CD8-positive, alpha-beta memory T cell (primary cell): Measurements from ENCODE around the gene CTSH. TPM values are rescaled to one million over a fixed set of nuclear protein-coding genes. Genes with fewer than 3 reads are reported as not detected.

Source experiments
- CTCF ChIA-PET: fragments of 350-600 bp; sonication (Branson Sonifier 250); formaldehyde crosslinking; loops from one replicate; lab custom pipeline; 2021; ENCODE audit warnings: antibody characterized with exemption; lab: Charles Lee
- POLR2A ChIA-PET: fragments of 350-600 bp; sonication (Branson Sonifier 250); formaldehyde crosslinking; loops from one replicate; lab custom pipeline; 2021; ENCODE audit warnings: antibody characterized with exemption; lab: Charles Lee
- DNase-seq, 5 donors: peaks; one replicate each; pipeline versions ENCODE4 v3.0.0 to v3.0.0-alpha.2; 2020 to 2022; ENCODE audit warnings: mixed read lengths in 1 of 5
- H3K27ac ChIP-seq: one replicate; pipeline ENCODE4 v1.7.0; 2013; ENCODE audit warnings: low read depth, mild to moderate bottlenecking, low read length, moderate library complexity
- H3K27me3 ChIP-seq: 2 replicates; pipeline ENCODE4 v1.7.0; 2013; ENCODE audit warnings: low read length, mild to moderate bottlenecking; ENCODE audit not compliant: insufficient read depth, poor library complexity, severe bottlenecking
- H3K36me3 ChIP-seq: 2 replicates; pipeline ENCODE4 v1.7.0; 2013; ENCODE audit warnings: mild to moderate bottlenecking, low read length, moderate library complexity; ENCODE audit not compliant: insufficient read depth
- H3K4me1 ChIP-seq: 2 replicates; pipeline ENCODE4 v1.7.0; 2013; ENCODE audit warnings: mild to moderate bottlenecking, low read length, moderate library complexity; ENCODE audit not compliant: insufficient read depth
- H3K4me3 ChIP-seq: 2 replicates; pipeline ENCODE4 v1.7.0; 2013; ENCODE audit warnings: mild to moderate bottlenecking, low read length
- H3K9me3 ChIP-seq: 2 replicates; pipeline ENCODE4 v1.7.0; 2013; ENCODE audit warnings: mild to moderate bottlenecking, low read length
- H3K27ac Mint-ChIP-seq, 8 donors: one replicate each; pipeline ENCODE4 v1.8.0; 2020 to 2021; ENCODE audit warnings: mixed read lengths in 8 of 8, mild to moderate bottlenecking in 6 of 8, inconsistent platforms in 3 of 8, moderate library complexity in 3 of 8
- H3K27me3 Mint-ChIP-seq, 2 donors: one replicate each; pipeline ENCODE4 v1.8.0; 2020 to 2021; ENCODE audit warnings: mixed read lengths in 2 of 2, mild to moderate bottlenecking in 1 of 2, moderate library complexity in 1 of 2
- H3K36me3 Mint-ChIP-seq, 3 donors: one replicate each; pipeline ENCODE4 v1.8.0; 2020 to 2021; ENCODE audit warnings: mixed read lengths in 3 of 3, inconsistent platforms in 1 of 3, mild to moderate bottlenecking in 1 of 3
- H3K4me1 Mint-ChIP-seq, 3 donors: one replicate each; pipeline ENCODE4 v1.8.0; 2020 to 2021; ENCODE audit warnings: mixed read lengths in 3 of 3, inconsistent platforms in 1 of 3, mild to moderate bottlenecking in 1 of 3
- H3K4me3 Mint-ChIP-seq, 7 donors: one replicate each; pipeline ENCODE4 v1.8.0; 2020 to 2021; ENCODE audit warnings: mixed read lengths in 7 of 7, mild to moderate bottlenecking in 6 of 7, moderate library complexity in 4 of 7, inconsistent platforms in 2 of 7
- H3K9me3 Mint-ChIP-seq, 5 donors: one replicate each; pipeline ENCODE4 v1.8.0; 2020 to 2022; ENCODE audit warnings: mixed read lengths in 5 of 5, mild to moderate bottlenecking in 3 of 5, moderate library complexity in 2 of 5, inconsistent platforms in 1 of 5
- polyA plus RNA-seq: library from polyadenylated mRNA; unstranded; fragments of 300-500 nt; fragmentation: Illumina TruSeq; gene quantifications from one replicate; pipeline ENCODE4 v1.2.3, GENCODE V29; 2021
- total RNA-seq, 2 experiments: library from RNA; stranded (reverse); gene quantifications; one replicate each; pipeline ENCODE4 v1.2.3, GENCODE V29; 2021

CTSH gene
- total and polyA plus RNA-seq, 3 experiments from 2014 or later = 8.1 to 68.7 (median 9.8) TPM

GRCh38 chr15:78969687-78970349 is 25.0 kb upstream of the CTSH start:
- Mint-ChIP-seq H3K27me3 (peaks cover 0 to 7% of the 10 kb centered on the region in 2 donors), H3K9me3 (no peaks in the 10 kb centered on the region), H3K27ac (no peak overlapping the region), H3K4me1 (no peaks in the 10 kb centered on the region), H3K4me3 (no peak overlapping the region), H3K36me3 (no peaks in the 10 kb centered on the region)
- Histone ChIP-seq H3K9me3 (no peaks in the 10 kb centered on the region), H3K4me1 (no peaks in the 10 kb centered on the region), H3K36me3 (no peaks in the 10 kb centered on the region), H3K27me3 (no peaks in the 10 kb centered on the region), H3K27ac (no peak overlapping the region), H3K4me3 (no peak overlapping the region)
- POLR2A ChIA-PET = no interaction called here
- CTCF ChIA-PET = no interaction called here
- no peak for DNase-seq

GRCh38 chr15:78968539-78969271 is 23.9 kb upstream of the CTSH start:
- H3K27me3 ChIP-seq = no peaks in the 10 kb centered on the region
- H3K4me1 ChIP-seq = no peaks in the 10 kb centered on the region
- CTCF ChIA-PET = interaction anchor here (0.9 kb wide), 1 partner anchor 11 kb away, joined by 4 read pairs; no protein-coding TSS in a partner anchor
- POLR2A ChIA-PET = no interaction called here
- H3K4me3 ChIP-seq = no peak overlapping the region
- no peak overlapping the region for H3K27ac Mint-ChIP-seq
- H3K27me3 Mint-ChIP-seq = peaks cover 0 to 7% of the 10 kb centered on the region in 2 donors
- H3K4me1 Mint-ChIP-seq = no peaks in the 10 kb centered on the region
- no peaks in the 10 kb centered on the region for H3K36me3 ChIP-seq
- H3K27ac ChIP-seq = no peak overlapping the region
- no peak overlapping the region for H3K4me3 Mint-ChIP-seq
- no peak for DNase-seq
- H3K36me3 Mint-ChIP-seq = no peaks in the 10 kb centered on the region
- no peaks in the 10 kb centered on the region for H3K9me3 Mint-ChIP-seq
- H3K9me3 ChIP-seq = no peaks in the 10 kb centered on the region

GRCh38 chr15:78968114-78968513 is 23.3 kb upstream of the CTSH start:
- Histone ChIP-seq H3K36me3 (no peaks in the 10 kb centered on the region), H3K27ac (no peak overlapping the region), H3K27me3 (no peaks in the 10 kb centered on the region), H3K9me3 (no peaks in the 10 kb centered on the region), H3K4me3 (no peak overlapping the region), H3K4me1 (no peaks in the 10 kb centered on the region)
- Mint-ChIP-seq H3K27me3 (peaks cover 0 to 7% of the 10 kb centered on the region in 2 donors), H3K36me3 (no peaks in the 10 kb centered on the region), H3K9me3 (no peaks in the 10 kb centered on the region), H3K4me1 (no peaks in the 10 kb centered on the region), H3K4me3 (no peak overlapping the region), H3K27ac (no peak overlapping the region)
- no peak for DNase-seq
- CTCF ChIA-PET = interaction anchor here (0.9 kb wide), 1 partner anchor 12 kb away, joined by 4 read pairs; no protein-coding TSS in a partner anchor
- POLR2A ChIA-PET = no interaction called here

- Mint-ChIP-seq H3K27ac (no peak overlapping the region), H3K27me3 (peaks cover 0 to 3% of the 10 kb centered on the region in 2 donors), H3K36me3 (no peaks in the 10 kb centered on the region), H3K4me3 (no peak overlapping the region), H3K4me1 (no peaks in the 10 kb centered on the region), H3K9me3 (no peaks in the 10 kb centered on the region)
- no peak overlapping the region for H3K4me3 ChIP-seq
- no peaks in the 10 kb centered on the region for H3K27me3 ChIP-seq
- POLR2A ChIA-PET = no interaction called here
- H3K9me3 ChIP-seq = no peaks in the 10 kb centered on the region
- DNase-seq = no peak
- H3K36me3 ChIP-seq = no peaks in the 10 kb centered on the region
- H3K27ac ChIP-seq = no peak overlapping the region
- no peaks in the 10 kb centered on the region for H3K4me1 ChIP-seq
- CTCF ChIA-PET = no interaction called here
Measured at GRCh38 chr15:78960308-78960707, 15.5 kb upstream of the CTSH start.

- Histone ChIP-seq H3K9me3 (no peaks in the 10 kb centered on the region), H3K27ac (no peak overlapping the region), H3K4me1 (no peaks in the 10 kb centered on the region), H3K36me3 (no peaks in the 10 kb centered on the region), H3K27me3 (no peaks in the 10 kb centered on the region), H3K4me3 (no peak overlapping the region)
- H3K4me3 Mint-ChIP-seq = no peak overlapping the region
- no peak for DNase-seq
- peaks cover 0 to 3% of the 10 kb centered on the region in 2 donors for H3K27me3 Mint-ChIP-seq
- ChIA-PET CTCF (no interaction called here), POLR2A (no interaction called here)
- H3K9me3 Mint-ChIP-seq = no peaks in the 10 kb centered on the region
- H3K27ac Mint-ChIP-seq = no peak overlapping the region
- no peaks in the 10 kb centered on the region for H3K36me3 Mint-ChIP-seq
- H3K4me1 Mint-ChIP-seq = no peaks in the 10 kb centered on the region
Measured at GRCh38 chr15:78959360-78959759, 14.5 kb upstream of the CTSH start.

GRCh38 chr15:78957416-78958093 is 12.7 kb upstream of the CTSH start:
- Histone ChIP-seq H3K4me1 (no peaks in the 10 kb centered on the region), H3K27ac (no peak overlapping the region), H3K9me3 (no peaks in the 10 kb centered on the region), H3K27me3 (no peaks in the 10 kb centered on the region), H3K4me3 (no peak overlapping the region), H3K36me3 (no peaks in the 10 kb centered on the region)
- CTCF ChIA-PET = no interaction called here
- POLR2A ChIA-PET = no interaction called here
- Mint-ChIP-seq H3K27me3 (peaks cover 3% of the 10 kb centered on the region in 2 donors), H3K9me3 (no peaks in the 10 kb centered on the region), H3K36me3 (no peaks in the 10 kb centered on the region), H3K4me1 (no peaks in the 10 kb centered on the region), H3K4me3 (no peak overlapping the region), H3K27ac (no peak overlapping the region)
- DNase-seq = no peak

GRCh38 chr15:78956937-78957336 is 12.1 kb upstream of the CTSH start:
- DNase-seq = no peak
- Mint-ChIP-seq H3K4me3 (no peak overlapping the region), H3K4me1 (no peaks in the 10 kb centered on the region), H3K9me3 (no peaks in the 10 kb centered on the region), H3K36me3 (no peaks in the 10 kb centered on the region), H3K27me3 (peaks cover 3% of the 10 kb centered on the region in 2 donors), H3K27ac (no peak overlapping the region)
- H3K27me3 ChIP-seq = no peaks in the 10 kb centered on the region
- H3K36me3 ChIP-seq = no peaks in the 10 kb centered on the region
- ChIA-PET POLR2A (no interaction called here), CTCF (no interaction called here)
- no peak overlapping the region for H3K4me3 ChIP-seq
- H3K27ac ChIP-seq = no peak overlapping the region
- no peaks in the 10 kb centered on the region for H3K9me3 ChIP-seq
- H3K4me1 ChIP-seq = no peaks in the 10 kb centered on the region

GRCh38 chr15:78955355-78955754 is 10.5 kb upstream of the CTSH start:
- Mint-ChIP-seq H3K9me3 (no peaks in the 10 kb centered on the region), H3K4me3 (no peak overlapping the region), H3K27me3 (peaks cover 3% of the 10 kb centered on the region in 2 donors), H3K27ac (no peak overlapping the region), H3K4me1 (peaks cover 3 to 8% (median 4%) of the 10 kb centered on the region in 3 donors), H3K36me3 (no peaks in the 10 kb centered on the region)
- ChIA-PET POLR2A (no interaction called here), CTCF (no interaction called here)
- DNase-seq = no peak
- H3K9me3 ChIP-seq = no peaks in the 10 kb centered on the region
- H3K36me3 ChIP-seq = no peaks in the 10 kb centered on the region
- H3K27me3 ChIP-seq = no peaks in the 10 kb centered on the region
- no peak overlapping the region for H3K27ac ChIP-seq
- H3K4me1 ChIP-seq = no peaks in the 10 kb centered on the region
- H3K4me3 ChIP-seq = no peak overlapping the region
